Endothelial cell of umbilical vein (primary cell): Measurements from ENCODE around the gene TWF2. TPM values are rescaled to one million over a fixed set of nuclear protein-coding genes. Genes with fewer than 3 reads are reported as not detected.

ENCODE experiments used
- BruUV-seq: library from RNA; stranded (reverse); fragments of 400-500 nt; replicated peaks from 2 replicates; lab custom pipeline; 2021; lab: Mats Ljungman, UMichigan
- CTCF ChIA-PET: fragments of 300-600, 350-600 bp; sonication (Branson Sonifier 250); formaldehyde crosslinking; loops from one replicate; lab custom pipeline; 2021; ENCODE audit warnings: antibody characterized with exemption, inconsistent platforms; lab: Charles Lee
- POLR2A ChIA-PET: fragments of 300-600, 350-600 bp; sonication (Branson Sonifier 250); formaldehyde crosslinking; loops from one replicate; lab custom pipeline; 2021; ENCODE audit warnings: antibody characterized with exemption, inconsistent platforms; lab: Charles Lee
- DNase-seq: peaks from one replicate; pipeline ENCODE4 v3.0.0-alpha.2; 2011; ENCODE audit warnings: low read depth, low spot score
- FAIRE-seq: peaks from 2 replicates; lab custom pipeline; 2011; peaks lifted over from hg19 to GRCh38; lab: Jason Lieb, UNC
- H2AFZ ChIP-seq: 2 replicates; pipeline ENCODE4 v1.6.0; 2012; ENCODE audit warnings: low read depth, low read length, control low read depth, inconsistent platforms
- H3K27ac ChIP-seq: 2 replicates; pipeline ENCODE4 v1.5.1; 2011; ENCODE audit warnings: low read depth, mild to moderate bottlenecking, control low read depth, low read length, moderate library complexity; ENCODE audit not compliant: insufficient read depth
- H3K27me3 ChIP-seq, 2 experiments: 2 replicates each; pipeline versions ENCODE4 v1.6.0 to v1.6.1; 2011; ENCODE audit warnings: low read length in 2 of 2, mixed read lengths in 1 of 2; ENCODE audit not compliant: control insufficient read depth in 2 of 2, insufficient read depth in 2 of 2
- H3K36me3 ChIP-seq, 2 experiments: 2 replicates in 1 of 2; 3 replicates in 1 of 2; pipeline ENCODE4 v1.5.1; 2011; ENCODE audit warnings: low read length in 2 of 2, mild to moderate bottlenecking in 1 of 2, moderate library complexity in 1 of 2; ENCODE audit not compliant: control insufficient read depth in 2 of 2, insufficient read depth in 2 of 2; ENCODE audit errors: extremely low read depth in 1 of 2
- H3K4me1 ChIP-seq: 3 replicates; pipeline ENCODE4 v1.5.1; 2011; ENCODE audit warnings: mild to moderate bottlenecking, low read length; ENCODE audit not compliant: control insufficient read depth, insufficient read depth; ENCODE audit errors: extremely low read depth
- H3K4me2 ChIP-seq: 2 replicates; pipeline ENCODE4 v1.6.1; 2011; ENCODE audit warnings: low read length, control low read depth, mixed read lengths; ENCODE audit not compliant: insufficient read depth
- H3K4me3 ChIP-seq, 3 experiments: fragments of 200-600 bp in 1 of 3; sonication (generic), shearing (Covaris generic) in 1 of 3; replicated peaks in 1 of 3; 2 replicates each; pipeline ENCODE4 v1.5.1; 2011 to 2016; ENCODE audit warnings: control low read depth in 3 of 3, low read length in 3 of 3, mild to moderate bottlenecking in 2 of 3, inconsistent platforms in 1 of 3, low read depth in 1 of 3, moderate library complexity in 1 of 3; ENCODE audit not compliant: insufficient read depth in 1 of 3
- H3K79me2 ChIP-seq: 2 replicates; pipeline ENCODE4 v1.6.0; 2012; ENCODE audit warnings: low read length, inconsistent platforms; ENCODE audit not compliant: control insufficient read depth, insufficient read depth
- H3K9ac ChIP-seq: replicated peaks from 2 replicates; pipeline ENCODE3; 2011; ENCODE audit warnings: low read length, control low read depth; ENCODE audit not compliant: insufficient read depth; ENCODE audit errors: extremely low read depth
- H3K9me1 ChIP-seq: replicated peaks from 3 replicates; pipeline ENCODE4 v1.6.0; 2011; ENCODE audit warnings: mild to moderate bottlenecking, low read length; ENCODE audit not compliant: control insufficient read depth, insufficient read depth; ENCODE audit errors: extremely low read depth
- H3K9me3 ChIP-seq: replicated peaks from 2 replicates; pipeline ENCODE4 v1.5.1; 2012; ENCODE audit warnings: low read length, inconsistent platforms; ENCODE audit not compliant: control insufficient read depth, insufficient read depth
- H4K20me1 ChIP-seq: replicated peaks from 2 replicates; pipeline ENCODE3; 2011; ENCODE audit warnings: mild to moderate bottlenecking, low read length; ENCODE audit not compliant: control insufficient read depth, insufficient read depth; ENCODE audit errors: extremely low read depth
- EZH2 ChIP-seq: IDR thresholded peaks from 2 replicates; pipeline ENCODE4 v1.6.1; 2012; ENCODE audit warnings: borderline replicate concordance, low read depth, mild to moderate bottlenecking, moderate library complexity, low read length, inconsistent platforms; ENCODE audit not compliant: severe bottlenecking
- FOS ChIP-seq: IDR thresholded peaks from 2 replicates; pipeline ENCODE4 v1.6.1; 2011; ENCODE audit warnings: mild to moderate bottlenecking, low read length, moderate library complexity, borderline replicate concordance; ENCODE audit not compliant: insufficient read depth
- GATA2 ChIP-seq: IDR thresholded peaks from 2 replicates; pipeline ENCODE4 v1.7.0; 2011; ENCODE audit warnings: low read depth, mild to moderate bottlenecking, moderate library complexity, mixed read lengths, low read length; ENCODE audit not compliant: insufficient read length, insufficient read depth
- JUN ChIP-seq: IDR thresholded peaks from 2 replicates; pipeline ENCODE4 v1.6.1; 2011; ENCODE audit warnings: borderline replicate concordance, low read depth; ENCODE audit not compliant: insufficient read length, insufficient read depth
- MYC ChIP-seq: IDR thresholded peaks from one replicate; pipeline ENCODE4 v1.6.1; 2011; ENCODE audit warnings: mild to moderate bottlenecking, low read depth, low read length
- POLR2A ChIP-seq: IDR thresholded peaks from 2 replicates; pipeline ENCODE4 v1.6.1; 2012; ENCODE audit warnings: low read depth, mild to moderate bottlenecking, control low read depth, low read length
- POLR2AphosphoS5 ChIP-seq: IDR thresholded peaks from 2 replicates; pipeline ENCODE4 v1.6.1; 2012; ENCODE audit warnings: low read depth, mild to moderate bottlenecking, control low read depth, low read length, moderate library complexity; ENCODE audit not compliant: insufficient read depth
- dilution Hi-C: fragments of 300-500 bp; cut with MboI; formaldehyde crosslinking; loops from one replicate; pipeline ENCODE4 v1.15.0; 2019; ENCODE audit warnings: low sequenced_read_pairs; ENCODE audit not compliant: extremely low pct_ligation_motif_present
- intact Hi-C: fragments of 100-400 bp; cut with micrococcal nuclease; formaldehyde crosslinking; loops from one replicate; pipeline ENCODE4 v1.10.0; 2022
- polyA plus RNA-seq, 4 experiments: library from polyadenylated mRNA; depleted of rRNA in 3 of 4; stranded (reverse) in 3 of 4; unstranded in 1 of 4; fragments of >200 nt; gene quantifications; 2 replicates each; pipeline versions ENCODE4 v1.2.1 to v1.2.3, GENCODE V29; 2011 to 2012; ENCODE audit warnings: missing spikeins in 1 of 4
- total RNA-seq: library from RNA; stranded (reverse); gene quantifications from 2 replicates; pipeline ENCODE4 v1.2.3, GENCODE V29; 2021
- TF ChIP-seq, protein P1 (sequence below): IDR thresholded peaks from 2 replicates; pipeline ENCODE4 v1.6.1; 2011; ENCODE audit not compliant: insufficient read depth, insufficient read length
- TF ChIP-seq, protein P2 (sequence below), 2 donors: IDR thresholded peaks; 1 replicate in 1 of 2; 2 replicates in 1 of 2; pipeline ENCODE4 v1.5.1; 2011; ENCODE audit warnings: low read length in 2 of 2, mild to moderate bottlenecking in 2 of 2, moderate library complexity in 2 of 2, control low read depth in 1 of 2, inconsistent platforms in 1 of 2, low read depth in 1 of 2; ENCODE audit not compliant: insufficient read depth in 1 of 2; ENCODE audit errors: extremely low read depth in 1 of 2

TWF2 gene
- total and polyA plus RNA-seq, 2 donors (not counting 3 experiments of a cell fraction or from before 2014, with no cell fraction given), result 82.9 to 134 TPM

DNA sequence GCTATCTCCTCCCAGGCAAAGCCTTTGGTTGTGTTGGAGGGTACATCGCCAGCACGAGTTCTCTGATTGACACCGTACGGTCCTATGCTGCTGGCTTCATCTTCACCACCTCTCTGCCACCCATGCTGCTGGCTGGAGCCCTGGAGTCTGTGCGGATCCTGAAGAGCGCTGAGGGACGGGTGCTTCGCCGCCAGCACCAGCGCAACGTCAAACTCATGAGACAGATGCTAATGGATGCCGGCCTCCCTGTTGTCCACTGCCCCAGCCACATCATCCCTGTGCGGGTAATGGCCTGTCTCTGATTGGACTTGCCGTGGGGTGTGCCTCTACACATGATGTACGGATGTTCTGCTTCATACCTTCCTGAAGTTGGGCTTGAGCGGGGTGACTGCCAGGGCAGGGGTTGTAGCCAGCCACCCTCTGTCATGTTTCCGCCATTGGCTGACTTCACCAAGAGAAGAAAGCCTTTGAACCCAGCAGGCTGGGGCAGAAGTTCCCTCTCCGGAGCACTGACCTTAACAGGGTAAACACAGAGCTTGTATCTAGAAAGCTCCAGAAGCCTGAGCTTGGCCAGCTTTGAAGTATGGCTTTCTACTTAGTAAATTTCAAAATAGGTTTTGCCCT, 27.6 kb downstream of the TWF2 start:
- DNase-seq, result no peak
- intact Hi-C loops (no loop called here), dilution Hi-C loops (no loop called here)
- Histone ChIP-seq H3K36me3 (peaks cover 32 to 51% of the 10 kb centered on the region in 2 experiments), H4K20me1 (no peaks in the 10 kb centered on the region), H3K4me1 (peaks cover 2% of the 10 kb centered on the region), H3K9me3 (no peaks in the 10 kb centered on the region), H3K4me2 (no peak overlapping the region), H2AFZ (no peak overlapping the region), H3K27me3 (no peaks in the 10 kb centered on the region), H3K27ac (no peak overlapping the region), H3K4me3 (no peak overlapping the region), H3K9me1 (no peaks in the 10 kb centered on the region), H3K79me2 (no peaks in the 10 kb centered on the region), H3K9ac (no peak overlapping the region)
- FAIRE-seq, result no peak
- ChIA-PET POLR2A (no interaction called here), CTCF (interaction anchor here (1.2 kb wide), 1 partner anchor 9 kb away, joined by 3 read pairs; no protein-coding TSS in a partner anchor)
- TF ChIP-seq MYC (no peak), EZH2 (no peak), FOS (no peak), JUN (no peak), POLR2AphosphoS5 (no peak), GATA2 (no peak), POLR2A (no peak)
- TF ChIP-seq, protein P1, sequence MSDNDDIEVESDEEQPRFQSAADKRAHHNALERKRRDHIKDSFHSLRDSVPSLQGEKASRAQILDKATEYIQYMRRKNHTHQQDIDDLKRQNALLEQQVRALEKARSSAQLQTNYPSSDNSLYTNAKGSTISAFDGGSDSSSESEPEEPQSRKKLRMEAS, result no peak
- TF ChIP-seq, protein P2, sequence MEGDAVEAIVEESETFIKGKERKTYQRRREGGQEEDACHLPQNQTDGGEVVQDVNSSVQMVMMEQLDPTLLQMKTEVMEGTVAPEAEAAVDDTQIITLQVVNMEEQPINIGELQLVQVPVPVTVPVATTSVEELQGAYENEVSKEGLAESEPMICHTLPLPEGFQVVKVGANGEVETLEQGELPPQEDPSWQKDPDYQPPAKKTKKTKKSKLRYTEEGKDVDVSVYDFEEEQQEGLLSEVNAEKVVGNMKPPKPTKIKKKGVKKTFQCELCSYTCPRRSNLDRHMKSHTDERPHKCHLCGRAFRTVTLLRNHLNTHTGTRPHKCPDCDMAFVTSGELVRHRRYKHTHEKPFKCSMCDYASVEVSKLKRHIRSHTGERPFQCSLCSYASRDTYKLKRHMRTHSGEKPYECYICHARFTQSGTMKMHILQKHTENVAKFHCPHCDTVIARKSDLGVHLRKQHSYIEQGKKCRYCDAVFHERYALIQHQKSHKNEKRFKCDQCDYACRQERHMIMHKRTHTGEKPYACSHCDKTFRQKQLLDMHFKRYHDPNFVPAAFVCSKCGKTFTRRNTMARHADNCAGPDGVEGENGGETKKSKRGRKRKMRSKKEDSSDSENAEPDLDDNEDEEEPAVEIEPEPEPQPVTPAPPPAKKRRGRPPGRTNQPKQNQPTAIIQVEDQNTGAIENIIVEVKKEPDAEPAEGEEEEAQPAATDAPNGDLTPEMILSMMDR (IDR thresholded peaks at IDR 0.05; ENCODE audit: extremely low read depth in 1 of 2, insufficient read depth in 1 of 2, low read depth in 1 of 2, low read length in 2 of 2), result no peak
- BruUV-seq, result no TSS peak
